ENCODE data around the gene TRIM29. TPM values are rescaled to one million over a fixed set of nuclear protein-coding genes. Genes with fewer than 3 reads are reported as not detected.
"Not testable (repeated sequence)": the region's sequence is repeated elsewhere in the genome, so short reads cannot be mapped to it uniquely, and the experiment has no call there.

TRIM29 gene
- total RNA-seq, 1 donor, result not detected

DNA sequence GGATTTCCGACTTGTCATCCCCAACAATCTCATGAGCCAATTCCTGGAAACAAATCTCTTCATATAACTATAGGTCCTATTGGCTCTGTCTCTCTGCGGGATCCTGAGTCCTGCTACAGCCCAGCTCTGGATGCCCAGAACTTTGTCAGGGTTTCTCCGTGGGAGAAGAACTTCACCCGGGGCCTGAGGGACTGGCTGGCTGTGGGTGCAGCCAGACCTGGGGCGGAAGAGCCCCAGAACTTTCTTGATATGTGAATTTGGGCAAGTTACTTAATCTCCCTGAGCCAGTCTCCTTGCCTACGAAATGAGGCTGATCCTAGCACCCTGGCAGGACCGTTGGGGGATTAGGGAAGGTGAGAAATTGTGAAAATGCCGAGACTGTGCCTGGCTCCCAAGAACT, 6.6 kb upstream of the TRIM29 start:
- DNase-seq (ENCODE audit: low read depth), result no peak
- no peak overlapping the region for H3K4me3 ChIP-seq (ENCODE audit: low read depth, low read length)
- TF ChIP-seq, protein P1, sequence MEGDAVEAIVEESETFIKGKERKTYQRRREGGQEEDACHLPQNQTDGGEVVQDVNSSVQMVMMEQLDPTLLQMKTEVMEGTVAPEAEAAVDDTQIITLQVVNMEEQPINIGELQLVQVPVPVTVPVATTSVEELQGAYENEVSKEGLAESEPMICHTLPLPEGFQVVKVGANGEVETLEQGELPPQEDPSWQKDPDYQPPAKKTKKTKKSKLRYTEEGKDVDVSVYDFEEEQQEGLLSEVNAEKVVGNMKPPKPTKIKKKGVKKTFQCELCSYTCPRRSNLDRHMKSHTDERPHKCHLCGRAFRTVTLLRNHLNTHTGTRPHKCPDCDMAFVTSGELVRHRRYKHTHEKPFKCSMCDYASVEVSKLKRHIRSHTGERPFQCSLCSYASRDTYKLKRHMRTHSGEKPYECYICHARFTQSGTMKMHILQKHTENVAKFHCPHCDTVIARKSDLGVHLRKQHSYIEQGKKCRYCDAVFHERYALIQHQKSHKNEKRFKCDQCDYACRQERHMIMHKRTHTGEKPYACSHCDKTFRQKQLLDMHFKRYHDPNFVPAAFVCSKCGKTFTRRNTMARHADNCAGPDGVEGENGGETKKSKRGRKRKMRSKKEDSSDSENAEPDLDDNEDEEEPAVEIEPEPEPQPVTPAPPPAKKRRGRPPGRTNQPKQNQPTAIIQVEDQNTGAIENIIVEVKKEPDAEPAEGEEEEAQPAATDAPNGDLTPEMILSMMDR (IDR thresholded peaks at IDR 0.05; ENCODE audit: insufficient read depth, low read length), result no peak

DNA sequence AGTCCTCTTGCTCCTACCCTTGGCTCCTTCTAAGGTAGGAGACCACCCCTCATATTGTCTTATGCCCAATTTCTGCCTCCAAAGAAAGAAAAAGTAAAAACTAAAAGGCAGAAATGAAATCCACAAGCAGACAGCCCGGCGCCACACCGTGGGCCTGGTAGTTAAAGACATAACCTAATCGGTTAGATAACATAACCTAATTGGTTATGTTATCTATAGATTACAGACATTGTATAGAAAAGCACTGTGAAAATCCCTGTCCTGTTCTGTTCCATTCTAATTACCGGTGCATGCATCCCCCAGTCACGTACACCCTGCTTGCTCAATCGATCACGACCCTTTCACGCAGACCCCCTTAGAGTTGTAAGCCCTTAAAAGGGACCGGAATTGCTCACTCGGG, 5.6 kb upstream of the TRIM29 start:
- not testable (repeated sequence) for DNase-seq (ENCODE audit: low read depth)

DNA sequence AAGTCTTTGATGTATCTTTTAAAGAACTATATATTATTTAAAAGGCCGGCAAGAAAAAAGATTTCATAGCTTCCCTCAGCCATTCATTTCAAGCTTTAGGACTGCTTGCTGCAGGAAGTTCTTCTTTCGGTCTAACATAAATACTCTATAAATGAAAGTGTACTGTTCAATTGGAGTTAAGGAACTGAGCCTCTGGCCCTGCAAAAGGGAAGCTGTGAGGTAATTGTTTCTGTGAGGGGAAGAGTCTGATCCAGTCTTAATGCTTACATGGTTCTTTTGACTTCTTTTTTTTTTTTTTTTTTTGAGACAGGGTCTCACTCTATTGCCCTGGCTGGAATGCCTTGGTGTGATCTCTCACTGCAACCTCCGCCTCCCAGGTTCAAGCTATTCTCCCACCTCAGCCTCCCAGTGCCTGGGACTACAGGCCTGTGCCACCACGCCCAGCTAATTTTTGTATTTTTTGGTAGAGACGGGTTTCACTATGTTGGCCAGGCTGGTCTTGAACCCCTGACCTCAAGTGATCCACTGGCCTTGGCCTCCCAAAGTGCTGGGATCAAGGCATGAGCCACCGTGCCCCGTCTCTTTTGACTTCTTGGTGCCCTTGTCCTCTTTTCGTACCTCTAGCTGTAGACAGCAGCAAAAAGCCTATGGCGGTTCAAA, 4.7 kb upstream of the TRIM29 start:
- H3K4me3 ChIP-seq (ENCODE audit: low read depth, low read length), result no peak overlapping the region
- TF ChIP-seq, protein P1 (IDR thresholded peaks at IDR 0.05; ENCODE audit: insufficient read depth, low read length), result no peak
- DNase-seq (ENCODE audit: low read depth), result no peak

More for the DNA sequence above, 5.6 kb upstream of the TRIM29 start:
- not testable (repeated sequence) for H3K4me3 ChIP-seq (ENCODE audit: low read depth, low read length)

DNA sequence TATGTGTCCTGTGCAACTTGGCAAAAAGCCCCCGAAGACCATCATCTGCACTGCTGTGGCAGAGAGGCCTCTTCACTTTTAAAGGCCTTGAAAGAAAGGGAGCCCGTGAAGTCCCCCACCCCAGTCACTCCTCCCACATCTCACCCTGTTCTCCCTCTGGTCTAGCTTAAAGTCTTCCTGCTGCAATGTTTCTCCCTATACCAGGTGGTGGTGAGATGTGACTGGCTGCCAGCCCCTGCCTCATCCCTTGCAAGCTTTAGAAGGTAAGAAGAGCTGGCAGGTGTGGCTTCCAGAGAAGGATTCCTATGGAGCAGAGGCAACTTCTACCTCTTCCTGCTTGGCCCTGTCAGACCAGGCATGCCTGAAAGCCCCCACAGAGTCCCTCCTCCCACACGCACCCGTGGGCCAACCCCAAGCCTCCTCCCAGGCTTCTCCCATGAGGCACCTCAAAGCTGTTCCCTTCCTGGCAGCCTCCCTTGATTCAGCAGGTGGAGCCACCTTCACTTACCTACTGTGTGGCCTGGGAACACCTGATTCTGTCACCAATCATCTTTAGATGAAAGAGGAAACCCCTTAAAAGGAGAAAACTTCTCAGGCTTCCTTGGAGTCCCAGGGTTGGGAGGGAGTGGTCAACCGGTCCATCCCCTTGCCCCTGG, 4.0 kb upstream of the TRIM29 start:
- H3K4me3 ChIP-seq (ENCODE audit: low read depth, low read length), result no peak overlapping the region
- DNase-seq (ENCODE audit: low read depth), result no peak
- TF ChIP-seq, protein P1 (IDR thresholded peaks at IDR 0.05; ENCODE audit: insufficient read depth, low read length), result no peak

DNA sequence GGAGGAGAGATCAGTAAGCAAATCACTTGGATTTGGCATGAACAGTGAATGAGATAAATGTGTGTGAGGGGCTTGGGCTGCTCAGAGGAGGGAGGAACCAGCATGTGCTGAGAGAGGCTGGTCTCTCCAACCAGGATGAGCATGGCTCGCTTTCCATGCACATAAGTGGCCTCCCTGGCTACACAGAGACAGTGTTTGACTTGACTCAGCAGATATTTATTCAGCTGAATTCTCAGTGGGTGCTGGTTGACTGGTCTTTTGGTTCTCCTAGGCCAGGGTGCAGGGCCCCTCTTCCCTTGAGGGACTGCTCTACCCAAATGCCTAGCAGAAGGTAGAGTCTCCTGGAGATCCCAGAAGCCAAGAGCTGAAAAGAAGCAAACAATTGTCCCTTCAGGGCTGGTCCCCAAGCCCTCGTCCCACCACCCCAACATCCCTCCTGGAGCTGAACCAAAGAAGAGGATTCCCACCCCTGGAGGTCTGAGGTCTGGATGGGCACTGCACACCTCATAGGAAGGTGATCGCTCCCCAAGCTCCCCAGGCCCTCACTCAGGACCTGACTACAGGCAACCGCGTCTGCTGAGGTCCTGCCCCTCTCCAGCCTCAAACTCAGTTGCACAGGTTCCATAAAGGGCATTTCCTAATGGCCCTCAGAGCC, 3.3 kb upstream of the TRIM29 start:
- TF ChIP-seq, protein P1 (IDR thresholded peaks at IDR 0.05; ENCODE audit: insufficient read depth, low read length), result no peak
- DNase-seq (ENCODE audit: low read depth), result no peak

DNA sequence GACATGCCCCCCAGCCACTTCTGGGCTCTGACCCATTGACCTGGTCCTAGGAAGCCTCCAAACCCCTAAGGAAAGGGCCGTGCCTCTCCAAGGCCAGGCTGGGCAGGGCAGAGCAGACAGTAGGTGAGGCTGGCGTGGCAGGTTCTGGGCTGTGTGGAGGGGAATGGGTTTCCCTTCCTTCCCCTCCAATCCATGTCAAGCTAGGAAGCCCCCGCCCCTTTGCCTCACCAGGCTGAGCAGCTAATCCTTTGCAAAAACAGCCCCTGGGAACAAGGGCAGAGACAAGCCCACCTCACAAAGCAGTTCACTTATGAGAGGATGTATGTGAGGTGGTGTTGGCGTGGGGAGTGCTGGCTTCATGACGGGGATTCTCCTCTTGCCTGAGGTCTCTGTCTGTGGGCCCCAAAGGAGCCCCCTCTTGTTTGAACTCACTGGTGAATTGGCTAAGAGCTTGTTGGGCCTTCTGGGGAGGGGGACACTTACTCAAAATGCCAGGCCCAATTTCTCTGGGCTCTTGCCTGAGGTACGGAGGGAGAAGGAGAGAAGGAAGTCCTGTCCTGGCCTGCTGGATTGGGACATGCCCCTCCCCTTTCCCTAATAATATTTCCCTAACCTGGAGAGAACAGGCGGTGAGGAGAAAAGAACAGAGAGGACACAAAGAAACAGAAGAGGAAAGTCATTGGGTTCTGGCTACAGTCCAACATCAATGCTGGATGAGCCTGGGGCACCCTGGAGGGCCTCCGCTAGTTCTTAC, 1.6 kb upstream of the TRIM29 start:
- DNase-seq (ENCODE audit: low read depth), result no peak
- TF ChIP-seq, protein P1 (IDR thresholded peaks at IDR 0.05; ENCODE audit: insufficient read depth, low read length), result no peak
- no peak overlapping the region for H3K4me3 ChIP-seq (ENCODE audit: low read depth, low read length)

More for the DNA sequence above, 3.3 kb upstream of the TRIM29 start:
- H3K4me3 ChIP-seq (ENCODE audit: low read depth, low read length), result no peak overlapping the region

DNA sequence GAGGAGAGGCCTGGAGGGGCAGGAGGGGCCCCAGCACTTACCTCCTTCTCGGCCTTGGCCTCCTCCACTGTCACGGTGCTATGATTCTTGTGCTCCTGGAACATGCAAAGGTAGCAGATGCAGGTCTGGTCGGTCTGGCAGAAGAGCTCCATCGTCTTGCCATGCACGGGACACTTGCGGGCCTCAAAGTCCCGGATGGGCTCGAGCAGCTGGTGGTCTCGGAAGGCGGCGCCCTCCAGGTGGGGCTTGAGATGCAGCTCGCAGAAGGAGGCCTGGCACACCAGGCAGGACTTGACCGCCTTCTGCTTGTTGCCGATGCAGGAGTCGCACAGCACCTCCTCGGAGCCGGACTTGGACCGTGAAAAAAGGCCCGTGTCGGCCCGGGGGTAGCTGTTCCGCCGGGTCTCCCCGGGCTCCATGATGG, 714 bp downstream of the TRIM29 start:
- no peak overlapping the region for H3K4me3 ChIP-seq (ENCODE audit: low read depth, low read length)
- TF ChIP-seq, protein P1 (IDR thresholded peaks at IDR 0.05; ENCODE audit: insufficient read depth, low read length), result no peak
- DNase-seq (ENCODE audit: low read depth), result no peak
